NCI-H1417 treated with DMSO at 0.1 percent for 48 hours (cell line): ENCODE results near the gene NCBP2L.

Source experiments
- DNase-seq: peaks from one replicate; lab custom pipeline; 2025; lab: John Stamatoyannopoulos, UW

The NCBP2L gene

GRCh38 chrX:107777536-107777832 is at the start of gene NCBP2L:
Gene NCBP2L (plus strand): TSS chrX:107777733. CDS start chrX:107794221, 16,488 bp downstream.
- DNase-seq = no peak

GRCh38 chrX:107728371-107729099 is 49.0 kb upstream of the NCBP2L start:
- DNase-seq = peak; percentile 17

GRCh38 chrX:107729558-107730297 is 47.8 kb upstream of the NCBP2L start:
- no peak for DNase-seq

- DNase-seq = no peak
Measured at GRCh38 chrX:107730298-107730655, 47.3 kb upstream of the NCBP2L start.

- DNase-seq = no peak
Measured at GRCh38 chrX:107730991-107731766, 46.4 kb upstream of the NCBP2L start.

GRCh38 chrX:107731831-107732502 is 45.6 kb upstream of the NCBP2L start:
- DNase-seq = no peak

- no peak for DNase-seq
Measured at GRCh38 chrX:107733686-107734085, 43.8 kb upstream of the NCBP2L start.

GRCh38 chrX:107734646-107735045 is 42.9 kb upstream of the NCBP2L start:
- DNase-seq = no peak

- DNase-seq = no peak
Measured at GRCh38 chrX:107736781-107737531, 40.6 kb upstream of the NCBP2L start.

- DNase-seq = no peak
Measured at GRCh38 chrX:107738272-107738671, 39.3 kb upstream of the NCBP2L start.

- DNase-seq = no peak
Measured at GRCh38 chrX:107738768-107739167, 38.8 kb upstream of the NCBP2L start.

- DNase-seq = no peak
Measured at GRCh38 chrX:107739541-107739940, 38.0 kb upstream of the NCBP2L start.

GRCh38 chrX:107741404-107741790 is 36.1 kb upstream of the NCBP2L start:
- no peak for DNase-seq

GRCh38 chrX:107742700-107743191 is 34.8 kb upstream of the NCBP2L start:
- no peak for DNase-seq

GRCh38 chrX:107743995-107744394 is 33.5 kb upstream of the NCBP2L start:
- no peak for DNase-seq

GRCh38 chrX:107744868-107745267 is 32.7 kb upstream of the NCBP2L start:
- no peak for DNase-seq

- peak; percentile 51 for DNase-seq
Measured at GRCh38 chrX:107747596-107748161, 29.9 kb upstream of the NCBP2L start.

- DNase-seq = no peak
Measured at GRCh38 chrX:107748506-107748905, 29.0 kb upstream of the NCBP2L start.

GRCh38 chrX:107750263-107750662 is 27.3 kb upstream of the NCBP2L start:
- no peak for DNase-seq

GRCh38 chrX:107750861-107751445 is 26.6 kb upstream of the NCBP2L start:
- DNase-seq = no peak

GRCh38 chrX:107752043-107752442 is 25.5 kb upstream of the NCBP2L start:
- no peak for DNase-seq
